A549 (cell line): Measurements from ENCODE around the gene SLC35B4. TPM values are rescaled to one million over a fixed set of nuclear protein-coding genes. Genes with fewer than 3 reads are reported as not detected.
A peak's percentile ranks its signal among the peaks of the same experiment; 100 is the strongest.

Source experiments
- ATAC-seq, 2 experiments: fragments of 200-7000 bp in 1 of 2; fragments of >200 bp in 1 of 2; cut with Nextera tagmentation in 1 of 2; cut with Tn5 transposase in 1 of 2; 3 replicates each; pipeline versions ENCODE4 v1.8.0 to v1.9.1; 2018 to 2020; ENCODE audit warnings: mild to moderate bottlenecking in 1 of 2, moderate library complexity in 1 of 2
- CTCF ChIA-PET: fragments of 300-600 bp; sonication (Branson Sonifier 250); formaldehyde crosslinking; extraction: SDS; loops from one replicate; lab custom pipeline; 2021; ENCODE audit warnings: antibody characterized with exemption, inconsistent platforms; lab: Yijun Ruan, JAX
- POLR2A ChIA-PET: fragments of 350-600 bp; formaldehyde crosslinking; extraction: SDS; loops from one replicate; lab custom pipeline; 2021; ENCODE audit warnings: antibody characterized with exemption, inconsistent platforms; lab: Yijun Ruan, JAX
- DNase-seq, 2 experiments: peaks; one replicate each; pipeline versions ENCODE4 v3.0.0 to v3.0.0-alpha.2; 2011 to 2016; ENCODE audit warnings: low read depth in 1 of 2, low spot score in 1 of 2
- FAIRE-seq: peaks from 2 replicates; lab custom pipeline; 2011; peaks lifted over from hg19 to GRCh38; lab: Jason Lieb, UNC
- H3K27ac ChIP-seq, 2 experiments: fragments of >200 bp; sonication (Bioruptor Twin); formaldehyde crosslinking; 3 replicates each; pipeline ENCODE4 v1.5.1; 2016 to 2017
- H3K4me1 ChIP-seq: fragments of >200 bp; sonication (Bioruptor Twin); formaldehyde crosslinking; 3 replicates; pipeline ENCODE4 v1.6.1; 2016
- H3K4me2 ChIP-seq: fragments of >200 bp; sonication (Bioruptor Twin); formaldehyde crosslinking; 3 replicates; pipeline ENCODE4 v1.6.1; 2016
- H3K4me3 ChIP-seq: fragments of >200 bp; sonication (Bioruptor Twin); formaldehyde crosslinking; 3 replicates; pipeline ENCODE4 v1.5.1; 2016
- H3K9me3 ChIP-seq: fragments of >200 bp; sonication (Bioruptor Twin); formaldehyde crosslinking; 3 replicates; pipeline ENCODE4 v1.6.1; 2016
- BHLHE40 ChIP-seq: IDR thresholded peaks from 2 replicates; pipeline ENCODE4 v1.6.1; 2012; ENCODE audit warnings: low read depth, low read length, inconsistent platforms
- CBX2 ChIP-seq: fragments of 200-600 bp; sonication (generic); IDR thresholded peaks from 2 replicates; pipeline ENCODE4 v1.6.1; 2016; ENCODE audit warnings: low read depth, mild to moderate bottlenecking, borderline replicate concordance
- CEBPB ChIP-seq, 2 experiments: fragments of >200 bp in 1 of 2; sonication (Bioruptor Twin) in 1 of 2; formaldehyde crosslinking in 1 of 2; IDR thresholded peaks; 2 replicates each; pipeline ENCODE4 v1.6.1; 2012 to 2016
- CHD2 ChIP-seq: fragments of 150-350 bp; IDR thresholded peaks from 2 replicates; pipeline ENCODE4 v1.6.1; 2014; ENCODE audit warnings: low read length; ENCODE audit not compliant: partially characterized antibody
- EHF ChIP-seq: fragments of 250-450 bp; sonication (Bioruptor Pico); IDR thresholded peaks from 2 replicates; pipeline ENCODE4 v1.5.0; 2020; ENCODE audit warnings: mild to moderate bottlenecking
- ESRRA ChIP-seq: fragments of 150-350 bp; IDR thresholded peaks from 2 replicates; pipeline ENCODE4 v1.6.1; 2014; ENCODE audit warnings: mild to moderate bottlenecking, low read length, borderline replicate concordance
- GATA3 ChIP-seq: IDR thresholded peaks from 2 replicates; pipeline ENCODE4 v1.6.1; 2012; ENCODE audit warnings: borderline replicate concordance
- HDAC2 ChIP-seq: fragments of 200-600 bp; sonication (generic); IDR thresholded peaks from 2 replicates; pipeline ENCODE4 v1.6.1; 2016
- HMGXB4 ChIP-seq: fragments of 250-450 bp; sonication (Bioruptor Pico); IDR thresholded peaks from 2 replicates; pipeline ENCODE4 v1.5.0; 2021; ENCODE audit warnings: mild to moderate bottlenecking, moderate library complexity, borderline replicate concordance
- HOXB13 ChIP-seq: fragments of 250-450 bp; sonication (Bioruptor Pico); IDR thresholded peaks from 2 replicates; pipeline ENCODE4 v1.5.0; 2020; ENCODE audit warnings: low read depth, mild to moderate bottlenecking, moderate library complexity
- HOXB5 ChIP-seq: fragments of 250-450 bp; sonication (Bioruptor Pico); IDR thresholded peaks from 2 replicates; pipeline ENCODE4 v1.5.0; 2020; ENCODE audit warnings: mild to moderate bottlenecking, moderate library complexity
- JUNB ChIP-seq: fragments of >200 bp; sonication (Bioruptor Twin); formaldehyde crosslinking; IDR thresholded peaks from 2 replicates; pipeline ENCODE4 v1.6.1; 2016
- KDM1A ChIP-seq: fragments of 200-600 bp; sonication (generic); IDR thresholded peaks from 2 replicates; pipeline ENCODE4 v1.6.1; 2016; ENCODE audit warnings: low read depth, mild to moderate bottlenecking
- KDM5A ChIP-seq: fragments of 200-600 bp; sonication (generic); IDR thresholded peaks from 2 replicates; pipeline ENCODE4 v1.6.1; 2016; ENCODE audit warnings: antibody characterized with exemption, mild to moderate bottlenecking
- MAFK ChIP-seq: fragments of 450-650 bp; IDR thresholded peaks from 2 replicates; pipeline ENCODE4 v1.6.1; 2014; ENCODE audit not compliant: partially characterized antibody
- NPAS2 ChIP-seq: fragments of 250-450 bp; sonication (Bioruptor Pico); IDR thresholded peaks from 2 replicates; pipeline ENCODE4 v1.8.0; 2022; ENCODE audit warnings: mild to moderate bottlenecking, moderate library complexity, borderline replicate concordance
- POLR2AphosphoS2 ChIP-seq: conservative IDR thresholded peaks from 2 replicates; pipeline ENCODE4 v1.6.1; 2012; ENCODE audit warnings: low read length, improper control_type of control experiment, inconsistent platforms
- RARB ChIP-seq: fragments of 250-450 bp; sonication (Bioruptor Pico); IDR thresholded peaks from 2 replicates; pipeline ENCODE4 v1.8.0; 2021; ENCODE audit warnings: mild to moderate bottlenecking, moderate library complexity
- RCOR1 ChIP-seq: fragments of 150-350 bp; IDR thresholded peaks from 2 replicates; pipeline ENCODE4 v1.6.1; 2014; ENCODE audit warnings: antibody characterized with exemption, low read length, low read depth
- SREBF2 ChIP-seq: fragments of 450-650 bp; IDR thresholded peaks from 2 replicates; pipeline ENCODE4 v1.6.1; 2014; ENCODE audit warnings: mild to moderate bottlenecking, moderate library complexity
- USF2 ChIP-seq: fragments of 450-650 bp; IDR thresholded peaks from 2 replicates; pipeline ENCODE4 v1.6.1; 2014; ENCODE audit warnings: antibody characterized with exemption
- ZC3H11A ChIP-seq: fragments of 450-650 bp; IDR thresholded peaks from 2 replicates; pipeline ENCODE4 v1.6.1; 2014; ENCODE audit warnings: antibody characterized with exemption, mild to moderate bottlenecking
- ZFP36 ChIP-seq: fragments of 450-650 bp; IDR thresholded peaks from 2 replicates; pipeline ENCODE4 v1.6.1; 2014; ENCODE audit warnings: borderline replicate concordance; ENCODE audit not compliant: partially characterized antibody
- ZSCAN20 ChIP-seq: fragments of 250-450 bp; sonication (Bioruptor Pico); IDR thresholded peaks from 2 replicates; pipeline ENCODE4 v1.8.0; 2022; ENCODE audit warnings: mild to moderate bottlenecking, moderate library complexity
- WGBS: methylation state at CpG from one replicate; pipeline ENCODE4 v1.1.6; 2017; ENCODE audit errors: missing lambda C conversion rate; 5-methylcytosine and 5-hydroxymethylcytosine counted together
- polyA plus RNA-seq, 4 experiments: library from polyadenylated mRNA; depleted of rRNA in 3 of 4; stranded (reverse); fragments of >200 nt; fragmentation: RNase III in 1 of 4; extraction: RNeasy Plus Mini Kit Qiagen cat#74134 plus additional on column Dnase treatment in 1 of 4; gene quantifications; 2 replicates in 3 of 4; 3 replicates in 1 of 4; pipeline ENCODE4 v1.2.3, GENCODE V29; 2011 to 2017
- TF ChIP-seq, protein P1 (sequence below): fragments of 250-450 bp; sonication (Bioruptor Pico); IDR thresholded peaks from 2 replicates; pipeline ENCODE4 v1.5.0; 2020; ENCODE audit warnings: low read depth, mild to moderate bottlenecking, moderate library complexity

Gene SLC35B4
- polyA plus RNA-seq, 2 of the 4 experiments (the other 2 are of a cell fraction): 32.8 to 73.0 TPM

- no peak for TF ChIP-seq RCOR1
- no peak for TF ChIP-seq HOXB13 (CRISPR knock-in tag)
- no peak for TF ChIP-seq SREBF2
- TF ChIP-seq HMGXB4 (CRISPR knock-in tag): no peak
- TF ChIP-seq POLR2AphosphoS2: no peak
- no peak for TF ChIP-seq JUNB
- no peak for TF ChIP-seq HOXB5 (CRISPR knock-in tag)
- no peak for TF ChIP-seq ESRRA
- TF ChIP-seq ZSCAN20 (CRISPR knock-in tag): no peak
- no peak for TF ChIP-seq MAFK
- TF ChIP-seq RARB: no peak
Measured at GRCh38 chr7:134279336-134279735, 37.4 kb downstream of the SLC35B4 start (continued).

- ChIA-PET CTCF (interaction anchor here (0.9 kb wide), 1 partner anchor 81 kb away, joined by 3 read pairs; no protein-coding TSS in a partner anchor), POLR2A (no interaction called here)
- TF ChIP-seq CBX2 (no peak), ZFP36 (no peak), SREBF2 (no peak), BHLHE40 (no peak), CEBPB (IDR thresholded peaks at IDR 0.05) (no peak)
- ATAC-seq: no peak
- Histone ChIP-seq H3K4me2 (peak overlapping the region; percentile 25; the same call in 2 of the 3 replicates), H3K9me3 (no peaks in the 10 kb centered on the region), H3K4me3 (no peak overlapping the region), H3K4me1 (peaks cover 7% of the 10 kb centered on the region; the same call in 2 of the 3 replicates), H3K27ac (no peak overlapping the region)
- FAIRE-seq: peak; percentile 72
- no peak for DNase-seq
- WGBS: 49% methylated on average over 7 of the region's 7 CpGs
Measured at GRCh38 chr7:134278502-134279153, 38.1 kb downstream of the SLC35B4 start.

GRCh38 chr7:134276951-134277350 lies 39.8 kb downstream of the SLC35B4 start:
- Histone ChIP-seq H3K4me3 (no peak overlapping the region), H3K9me3 (no peaks in the 10 kb centered on the region), H3K27ac (no peak overlapping the region)
- 49% methylated on average over 5 of the region's 5 CpGs for WGBS
- CTCF ChIA-PET: interaction anchor here (1.0 to 1.3 kb wide), 2 partner anchors 92 to 144 kb away, joined by 3 read pairs; no protein-coding TSS in a partner anchor
- TF ChIP-seq CHD2 (no peak), HMGXB4 (CRISPR knock-in tag) (no peak), KDM1A (no peak), RCOR1 (no peak), GATA3 (no peak), MAFK (no peak), KDM5A (no peak), ZC3H11A (no peak), POLR2AphosphoS2 (no peak), EHF (CRISPR knock-in tag) (no peak), RARB (no peak), USF2 (no peak), HDAC2 (no peak), ZSCAN20 (CRISPR knock-in tag) (no peak), NPAS2 (CRISPR knock-in tag) (no peak)
- TF ChIP-seq, protein P1, sequence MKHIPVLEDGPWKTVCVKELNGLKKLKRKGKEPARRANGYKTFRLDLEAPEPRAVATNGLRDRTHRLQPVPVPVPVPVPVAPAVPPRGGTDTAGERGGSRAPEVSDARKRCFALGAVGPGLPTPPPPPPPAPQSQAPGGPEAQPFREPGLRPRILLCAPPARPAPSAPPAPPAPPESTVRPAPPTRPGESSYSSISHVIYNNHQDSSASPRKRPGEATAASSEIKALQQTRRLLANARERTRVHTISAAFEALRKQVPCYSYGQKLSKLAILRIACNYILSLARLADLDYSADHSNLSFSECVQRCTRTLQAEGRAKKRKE (CRISPR knock-in tag): no peak
- TF ChIP-seq, all 56 proteins: peak for 0
- DNase-seq: no peak
- no peak overlapping the region for H3K4me2 ChIP-seq
- ATAC-seq: peak in 1 of 2 experiments; percentile 30; a peak in 2 of 6 replicates
- POLR2A ChIA-PET: no interaction called here
- peaks cover 7% of the 10 kb centered on the region; the same call in 2 of the 3 replicates for H3K4me1 ChIP-seq
- peak; percentile 13 for FAIRE-seq
